Effector CD8-positive, alpha-beta T cell (primary cell): ENCODE measurements around the gene DCDC2C.

Experiments
- DNase-seq: peaks from one replicate; lab custom pipeline; 2025; lab: John Stamatoyannopoulos, UW

The DCDC2C gene

DNA sequence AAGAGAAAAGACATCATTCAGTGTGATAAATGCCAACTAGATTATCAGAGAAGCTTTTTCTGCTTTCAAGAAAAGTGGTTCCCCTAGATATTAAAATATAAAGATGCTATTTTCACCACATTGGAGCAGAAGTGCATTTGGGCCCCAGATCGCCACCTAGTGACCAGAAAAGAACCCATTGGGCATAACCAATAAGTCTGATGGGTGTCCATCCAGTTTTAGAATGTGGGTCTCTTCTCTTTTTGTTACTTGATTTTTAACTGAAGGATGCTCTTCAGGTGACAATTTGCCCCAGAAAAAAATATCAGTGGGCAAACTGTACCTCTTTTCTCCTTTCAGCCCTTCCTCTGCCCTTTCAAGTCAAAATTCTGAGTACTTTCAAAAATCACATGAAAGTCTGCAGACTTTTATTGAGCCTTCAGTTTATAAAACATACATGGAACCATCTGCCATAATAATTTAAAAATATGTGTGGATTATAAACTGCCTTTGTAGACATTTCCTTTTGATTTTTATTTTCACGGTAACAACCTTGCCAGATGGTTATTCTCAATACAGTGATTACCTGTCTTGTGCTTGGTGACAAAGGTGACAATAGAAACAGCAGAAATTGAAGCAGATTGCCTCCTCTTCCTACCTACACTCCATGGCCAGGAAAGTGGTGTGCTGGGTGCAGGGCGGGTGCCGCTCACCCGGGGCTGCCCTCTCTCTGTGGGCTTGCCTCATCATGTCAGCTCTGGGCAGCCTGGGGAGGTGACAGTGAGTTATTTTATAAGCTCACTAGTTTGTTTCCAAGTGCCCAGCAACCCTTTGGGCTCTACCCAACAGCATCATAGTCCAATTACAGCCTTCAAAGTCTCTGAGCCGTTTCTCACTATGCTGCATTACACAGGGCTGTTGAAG is 124.5 kb downstream of the DCDC2C start:
- no peak for DNase-seq

DNA sequence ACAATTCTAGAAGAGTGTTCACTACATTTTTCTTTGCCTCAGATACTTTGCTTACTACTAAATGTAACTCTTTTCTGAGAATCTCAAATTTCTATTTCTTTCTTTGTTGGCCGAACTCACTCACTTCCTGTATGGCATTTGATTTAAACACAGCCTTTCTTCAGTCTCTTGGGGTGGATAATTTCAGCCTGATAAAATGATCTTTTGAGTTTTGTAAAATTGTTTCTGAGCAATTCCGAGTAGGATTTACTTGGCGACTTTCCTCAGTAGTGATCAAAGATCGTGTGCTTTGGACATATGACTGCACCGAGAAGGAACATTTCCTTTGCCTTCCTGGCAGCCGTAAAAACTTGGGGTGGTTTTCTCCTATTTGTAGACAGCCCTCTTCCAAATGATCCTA is 127.4 kb downstream of the DCDC2C start:
- DNase-seq, result no peak

DNA sequence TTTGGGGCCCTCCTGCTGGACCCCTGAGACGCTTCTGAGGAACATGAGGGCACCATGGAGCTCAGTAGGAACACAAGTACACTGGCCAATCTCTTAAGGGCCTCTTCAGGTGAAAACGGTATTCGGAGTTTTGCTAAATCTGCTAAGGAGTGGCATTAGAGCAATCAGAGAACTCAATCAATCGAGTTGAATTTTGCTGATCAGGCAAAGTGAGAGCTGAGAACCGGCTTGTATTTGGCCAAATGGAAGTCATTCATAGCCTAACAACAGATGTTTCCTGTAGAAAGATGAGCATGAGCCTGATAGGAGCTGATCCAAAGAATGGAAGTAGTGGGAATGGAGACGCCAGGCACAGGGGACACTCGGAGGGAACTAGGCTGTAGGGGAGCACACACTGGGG is 133.7 kb downstream of the DCDC2C start:
- no peak for DNase-seq

- DNase-seq, result no peak
These were observed 135.0 kb downstream of the DCDC2C start for GRCh38 chr2:3838348-3838747.

DNA sequence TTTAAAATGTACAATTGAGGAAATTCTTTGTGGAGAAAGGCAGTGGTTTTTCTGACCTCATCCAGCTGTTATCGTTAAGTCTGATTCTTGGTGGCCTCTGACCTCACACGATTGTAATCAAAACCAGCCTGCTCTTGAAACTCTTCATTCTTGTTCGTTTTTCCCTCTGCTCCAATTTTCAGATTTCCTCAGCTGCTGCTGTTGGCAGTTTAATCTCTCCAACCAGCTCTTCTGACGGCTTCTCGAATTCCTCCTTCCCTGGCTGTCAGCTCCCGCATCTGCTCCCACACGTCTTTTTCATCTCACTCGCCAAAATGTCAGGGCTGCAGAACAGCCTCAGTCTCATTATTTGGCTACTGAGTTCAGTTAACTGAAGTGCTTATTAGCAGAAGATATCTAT is 136.1 kb downstream of the DCDC2C start:
- no peak for DNase-seq

DNA sequence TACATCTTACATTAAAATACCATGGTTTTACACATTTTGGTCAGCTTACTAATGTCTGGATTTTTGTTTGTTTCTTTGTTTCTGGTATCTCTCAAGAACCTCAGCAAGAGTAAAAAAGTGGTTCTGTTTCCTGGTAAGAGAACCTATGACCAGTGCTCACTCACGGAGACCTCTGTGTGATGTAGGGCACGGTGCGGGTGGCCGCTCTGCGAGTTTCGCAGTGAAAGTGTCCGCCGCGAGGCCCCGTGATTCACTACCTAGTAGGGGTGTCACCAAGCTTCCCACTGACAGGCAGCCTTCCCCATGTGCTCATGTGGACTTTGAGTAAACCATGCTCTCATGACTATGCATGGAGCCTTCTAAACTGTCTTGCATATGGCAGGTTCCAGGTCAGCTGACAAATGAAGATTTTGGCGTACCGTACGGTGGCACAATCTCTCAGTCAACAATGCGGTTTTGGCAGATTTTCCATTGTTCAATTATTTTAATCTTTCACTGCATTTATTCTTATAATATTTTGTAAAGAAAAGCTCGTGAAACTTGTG is 137.3 kb downstream of the DCDC2C start:
- no peak for DNase-seq

DNA sequence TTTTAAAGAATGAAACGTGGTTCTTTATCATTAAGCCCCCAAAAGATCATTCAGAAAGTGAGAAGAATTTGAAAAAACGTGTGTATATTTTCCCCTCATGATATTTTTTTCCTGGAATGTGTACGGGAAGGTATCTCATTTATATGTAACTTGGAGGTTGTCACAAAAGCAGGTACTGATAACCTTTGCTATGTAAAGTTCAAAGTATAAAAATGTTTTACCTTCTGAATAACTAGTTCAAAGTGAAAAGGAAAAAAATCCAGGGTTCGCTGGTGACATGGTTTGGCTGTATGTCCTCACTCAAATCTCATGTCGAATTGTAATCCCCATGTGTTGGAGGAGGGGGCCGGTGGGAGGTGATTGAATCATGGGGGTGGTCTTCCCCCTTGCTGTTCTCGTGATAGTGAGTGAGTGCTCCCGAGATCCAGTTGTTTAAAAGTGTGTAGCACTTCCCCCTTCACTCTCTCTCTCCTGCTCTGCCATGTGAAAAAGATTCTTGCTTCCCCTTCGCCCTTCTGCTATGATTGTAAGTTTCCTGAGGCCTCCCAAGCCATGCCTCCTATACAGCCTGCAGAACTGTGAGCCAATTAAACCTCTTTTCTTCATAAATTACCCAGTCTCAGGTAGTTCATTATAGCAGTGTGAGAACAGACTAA is 144.2 kb downstream of the DCDC2C start:
- no peak for DNase-seq

DNA sequence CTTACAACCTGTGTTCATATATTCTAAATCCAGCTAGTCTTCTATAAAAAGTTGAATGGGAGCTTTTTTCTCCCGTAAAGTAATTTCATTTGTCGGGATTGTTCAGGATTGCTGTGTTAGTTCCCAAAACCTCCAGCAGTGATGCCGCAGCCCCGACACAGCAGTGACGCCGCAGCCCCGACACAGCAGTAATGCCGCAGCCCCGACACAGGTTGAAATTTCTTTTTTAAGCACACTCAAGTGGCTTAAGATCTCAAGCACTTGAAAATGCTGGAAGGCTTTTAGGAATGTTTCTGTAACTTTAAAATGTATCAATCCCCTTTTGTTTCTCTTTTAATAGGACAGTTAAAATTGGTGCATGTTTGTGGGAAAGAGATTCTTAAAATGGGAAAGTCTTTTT is 145.4 kb downstream of the DCDC2C start:
- DNase-seq, result no peak

DNA sequence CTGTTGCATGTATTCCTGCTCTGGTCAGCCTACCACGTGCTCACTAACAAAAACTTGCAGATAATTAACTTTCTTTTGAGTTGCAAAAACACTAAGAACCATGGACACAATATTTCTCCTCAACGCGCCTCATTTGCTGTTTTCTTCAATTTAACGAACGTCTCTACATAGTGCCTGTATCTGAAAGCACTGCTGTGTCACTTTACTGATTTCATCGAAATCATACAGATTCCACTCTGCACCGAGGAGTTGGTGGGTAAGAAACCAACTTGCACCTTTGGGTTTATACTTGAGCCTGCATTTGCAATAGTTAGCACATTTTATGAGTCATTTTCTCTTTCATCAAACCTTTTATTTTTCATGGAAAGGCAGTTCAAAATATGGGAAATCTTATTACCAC is 145.8 kb downstream of the DCDC2C start:
- no peak for DNase-seq

GRCh38 chr2:3857576-3857975 is 154.2 kb downstream of the DCDC2C start:
- no peak for DNase-seq

GRCh38 chr2:3864943-3865865 is 161.8 kb downstream of the DCDC2C start:
- DNase-seq, result no peak

GRCh38 chr2:3867469-3867868 is 164.1 kb downstream of the DCDC2C start:
- DNase-seq, result no peak

DNA sequence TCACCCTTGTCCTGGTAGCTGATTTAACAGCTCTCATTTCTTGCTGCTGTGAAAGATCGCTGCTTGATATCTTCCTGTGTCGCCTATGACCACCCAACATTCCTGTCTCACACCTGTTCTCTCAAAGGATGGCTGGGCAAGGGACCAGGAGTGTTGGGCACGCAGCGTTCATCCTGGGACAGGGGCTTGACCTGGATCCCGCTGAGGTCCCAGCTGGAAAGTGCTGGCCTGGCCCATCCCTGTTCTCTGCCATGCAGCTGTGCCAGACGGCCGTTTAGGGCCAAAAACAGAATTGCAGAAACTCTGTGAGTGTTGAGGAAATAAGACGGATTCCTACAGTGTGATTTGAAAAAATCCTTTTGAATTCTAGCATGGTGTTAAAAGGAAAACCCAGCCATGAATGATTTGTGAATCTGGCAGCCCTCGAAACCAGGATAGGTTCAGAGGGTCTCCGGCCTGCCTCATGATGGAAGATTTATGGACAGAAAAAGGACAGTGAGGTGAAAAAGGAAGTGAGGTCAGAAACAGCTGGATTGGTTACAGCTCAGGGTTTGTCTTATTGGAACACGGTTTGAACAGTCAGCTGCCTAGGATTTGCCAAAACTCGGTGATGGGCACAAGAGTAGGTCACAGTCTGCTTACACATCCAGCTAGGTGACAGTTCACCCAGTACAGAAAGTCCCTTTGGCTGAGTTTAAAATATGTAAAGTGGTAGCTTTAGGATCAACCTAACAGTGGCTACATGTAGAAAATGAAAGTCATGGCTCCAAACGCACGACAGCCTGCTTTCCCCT is 164.8 kb downstream of the DCDC2C start:
- no peak for DNase-seq

DNA sequence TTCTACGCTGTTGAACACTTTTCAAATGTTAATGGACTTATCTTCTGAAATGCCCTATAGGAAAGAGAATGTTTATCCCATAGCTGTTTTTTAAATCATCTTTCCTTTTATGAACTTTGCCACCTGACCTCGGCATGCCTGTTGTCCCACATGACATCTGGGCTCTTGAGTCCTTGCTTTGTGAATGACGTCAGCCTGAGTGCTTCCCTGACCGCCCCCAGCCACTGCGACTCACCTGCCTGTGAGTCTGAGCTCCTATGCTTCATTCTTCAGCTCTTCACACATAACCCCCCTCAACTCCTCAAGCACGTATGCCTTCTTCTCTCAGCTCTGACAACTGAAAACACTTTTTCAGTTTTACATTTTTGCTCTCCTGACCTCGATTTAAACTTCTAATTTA is 166.8 kb downstream of the DCDC2C start:
- no peak for DNase-seq

- DNase-seq, result no peak
These were observed 167.6 kb downstream of the DCDC2C start for GRCh38 chr2:3871002-3871401.

DNA sequence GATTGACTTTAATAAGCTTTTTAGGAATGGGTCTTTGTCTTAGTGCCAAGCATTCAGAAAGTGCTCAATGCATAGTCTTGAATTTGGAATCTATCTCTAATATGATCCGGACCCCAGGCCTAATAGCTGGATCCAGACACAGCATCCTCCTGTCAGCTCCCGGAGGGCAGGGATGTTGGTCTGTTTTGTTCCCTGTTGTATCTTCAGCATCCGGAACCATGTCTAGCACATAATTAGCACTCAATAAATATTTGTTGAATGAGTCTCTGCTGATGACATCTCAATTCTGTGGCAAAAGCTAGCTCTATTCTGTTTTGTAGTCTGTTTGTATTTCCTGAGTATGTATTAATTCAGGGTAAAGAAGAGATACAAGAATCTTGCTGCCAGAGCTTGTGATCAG is 169.1 kb downstream of the DCDC2C start:
- DNase-seq, result no peak

DNA sequence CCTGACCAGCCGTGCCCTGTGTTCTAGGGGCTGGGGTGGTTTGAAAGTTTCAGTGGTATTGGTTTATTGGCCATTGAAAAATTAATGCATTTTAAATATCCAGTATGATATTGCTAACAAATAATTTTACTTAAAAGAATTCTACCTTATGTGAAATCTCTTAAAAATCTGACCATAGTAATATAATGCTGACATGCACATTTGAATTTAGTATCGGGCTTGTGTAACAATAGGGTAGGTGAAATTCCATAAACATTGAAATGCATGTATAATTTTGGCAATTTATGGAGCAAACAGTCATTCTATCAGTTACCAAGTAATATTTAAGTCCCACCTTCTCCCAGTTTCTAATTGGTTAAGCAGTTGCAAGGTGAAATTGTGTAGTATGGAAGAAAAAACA is 170.5 kb downstream of the DCDC2C start:
- no peak for DNase-seq

GRCh38 chr2:3876221-3876620 is 172.8 kb downstream of the DCDC2C start:
- DNase-seq, result no peak

- no peak for DNase-seq
These were observed 173.3 kb downstream of the DCDC2C start for GRCh38 chr2:3876685-3877084.

GRCh38 chr2:3885629-3886628 is 182.6 kb downstream of the DCDC2C start:
- DNase-seq, result no peak
